Skeletal muscle tissue (tissue), 4 donors: ENCODE measurements around the gene GIPC2. TPM values are rescaled to one million over a fixed set of nuclear protein-coding genes. Genes with fewer than 3 reads are reported as not detected.

Source experiments
- H3K27ac ChIP-seq: one replicate; pipeline ENCODE4 v1.7.0; 2013; ENCODE audit warnings: mild to moderate bottlenecking, low read depth, low read length, inconsistent platforms
- H3K27me3 ChIP-seq, 3 donors: one replicate each; pipeline ENCODE4 v1.7.0; 2013; ENCODE audit warnings: low read length in 3 of 3; ENCODE audit not compliant: control insufficient read depth in 3 of 3, insufficient read depth in 3 of 3
- H3K36me3 ChIP-seq, 3 donors: one replicate each; pipeline ENCODE4 v1.7.0; 2013; ENCODE audit warnings: low read length in 3 of 3; ENCODE audit not compliant: control insufficient read depth in 3 of 3, insufficient read depth in 3 of 3
- H3K4me1 ChIP-seq, 3 donors: one replicate each; pipeline ENCODE4 v1.7.0; 2013; ENCODE audit warnings: low read length in 3 of 3, mild to moderate bottlenecking in 3 of 3; ENCODE audit not compliant: control insufficient read depth in 3 of 3, insufficient read depth in 3 of 3
- H3K4me3 ChIP-seq, 3 donors: one replicate each; pipeline ENCODE4 v1.7.0; 2013; ENCODE audit warnings: low read length in 3 of 3
- H3K9ac ChIP-seq, 3 donors: one replicate each; pipeline ENCODE4 v1.7.0; 2013; ENCODE audit warnings: low read length in 3 of 3, mild to moderate bottlenecking in 3 of 3, moderate library complexity in 2 of 3, low read depth in 1 of 3
- H3K9me3 ChIP-seq, 3 donors: one replicate each; pipeline ENCODE4 v1.7.0; 2013; ENCODE audit warnings: low read length in 3 of 3; ENCODE audit not compliant: control insufficient read depth in 3 of 3
- total RNA-seq: library from RNA; depleted of rRNA; stranded (reverse); fragments of >200 nt; gene quantifications from one replicate; pipeline ENCODE4 v1.2.3, GENCODE V29; 2014
- donor health status: Osteomylitis.

GIPC2 gene
- total RNA-seq, 1 donor from 2014 or later = 1.6 TPM

GRCh38 chr1:78035121-78035520, 10.6 kb upstream of the GIPC2 start:
- H3K27ac ChIP-seq = no peak overlapping the region
- no peaks in the 10 kb centered on the region for H3K36me3 ChIP-seq
- H3K9me3 ChIP-seq = no peaks in the 10 kb centered on the region

GRCh38 chr1:78036450-78036849, 9.3 kb upstream of the GIPC2 start:
- Histone ChIP-seq H3K4me3 (no peak overlapping the region), H3K27me3 (no peaks in the 10 kb centered on the region), H3K4me1 (peaks cover 0 to 11% (median 0%) of the 10 kb centered on the region in 3 donors), H3K36me3 (no peaks in the 10 kb centered on the region), H3K9me3 (no peaks in the 10 kb centered on the region), H3K27ac (no peak overlapping the region), H3K9ac (no peak overlapping the region)

More at GRCh38 chr1:78035121-78035520, 10.6 kb upstream of the GIPC2 start:
- no peak overlapping the region for H3K4me3 ChIP-seq
- H3K27me3 ChIP-seq = no peaks in the 10 kb centered on the region
- H3K4me1 ChIP-seq = peaks cover 0 to 11% (median 0%) of the 10 kb centered on the region in 3 donors
- no peak overlapping the region for H3K9ac ChIP-seq

- Histone ChIP-seq H3K36me3 (no peaks in the 10 kb centered on the region), H3K4me3 (no peak overlapping the region)
Observed at GRCh38 chr1:78038071-78038470, 7.7 kb upstream of the GIPC2 start.

GRCh38 chr1:78038491-78038939, 7.3 kb upstream of the GIPC2 start:
- Histone ChIP-seq H3K36me3 (no peaks in the 10 kb centered on the region), H3K27ac (no peak overlapping the region), H3K4me1 (peaks cover 0 to 7% (median 3%) of the 10 kb centered on the region in 3 donors), H3K27me3 (no peaks in the 10 kb centered on the region), H3K9ac (no peak overlapping the region), H3K9me3 (no peaks in the 10 kb centered on the region), H3K4me3 (no peak overlapping the region)

More at GRCh38 chr1:78038071-78038470, 7.7 kb upstream of the GIPC2 start:
- H3K9me3 ChIP-seq = no peaks in the 10 kb centered on the region
- H3K27ac ChIP-seq = no peak overlapping the region
- no peak overlapping the region for H3K9ac ChIP-seq
- H3K27me3 ChIP-seq = no peaks in the 10 kb centered on the region
- peaks cover 0 to 11% (median 0%) of the 10 kb centered on the region in 3 donors for H3K4me1 ChIP-seq

- H3K27me3 ChIP-seq = no peaks in the 10 kb centered on the region
- H3K36me3 ChIP-seq = no peaks in the 10 kb centered on the region
- H3K9me3 ChIP-seq = no peaks in the 10 kb centered on the region
- no peak overlapping the region for H3K9ac ChIP-seq
- no peak overlapping the region for H3K27ac ChIP-seq
- H3K4me1 ChIP-seq = peaks cover 5 to 12% (median 7%) of the 10 kb centered on the region in 3 donors
- no peak overlapping the region for H3K4me3 ChIP-seq
Observed at GRCh38 chr1:78040484-78041089, 5.2 kb upstream of the GIPC2 start.

- H3K27me3 ChIP-seq = no peaks in the 10 kb centered on the region
- H3K4me3 ChIP-seq = no peak overlapping the region
- peaks cover 10 to 26% (median 15%) of the 10 kb centered on the region in 3 donors for H3K4me1 ChIP-seq
- no peak overlapping the region for H3K27ac ChIP-seq
- H3K36me3 ChIP-seq = no peaks in the 10 kb centered on the region
- H3K9ac ChIP-seq = no peak overlapping the region
- H3K9me3 ChIP-seq = no peaks in the 10 kb centered on the region
Observed at GRCh38 chr1:78043436-78043835, 2.3 kb upstream of the GIPC2 start.

- peaks cover 10 to 33% (median 12%) of the 10 kb centered on the region in 3 donors for H3K4me1 ChIP-seq
- no peaks in the 10 kb centered on the region for H3K36me3 ChIP-seq
- no peaks in the 10 kb centered on the region for H3K27me3 ChIP-seq
- H3K27ac ChIP-seq = no peak overlapping the region
- peak overlapping the region in 2 of 3 donors; percentile 63 to 83 for H3K9ac ChIP-seq
- H3K4me3 ChIP-seq = peak overlapping the region; percentile 48 to 79 (median 69)
- no peaks in the 10 kb centered on the region for H3K9me3 ChIP-seq
Observed at GRCh38 chr1:78044796-78045562, 787 bp upstream of the GIPC2 start.

- Histone ChIP-seq H3K4me1 (peaks cover 10 to 33% (median 12%) of the 10 kb centered on the region in 3 donors), H3K36me3 (no peaks in the 10 kb centered on the region), H3K9ac (peak overlapping the region; percentile 63 to 83 (median 82)), H3K27ac (peak overlapping the region; percentile 43), H3K27me3 (no peaks in the 10 kb centered on the region), H3K9me3 (no peaks in the 10 kb centered on the region), H3K4me3 (peak overlapping the region; percentile 48 to 79 (median 69))
Observed at GRCh38 chr1:78045563-78045925, 222 bp upstream of the GIPC2 start.

GRCh38 chr1:78047106-78047505, 1.3 kb downstream of the GIPC2 start:
- H3K4me1 ChIP-seq = peaks cover 10 to 33% (median 14%) of the 10 kb centered on the region in 3 donors
- peak overlapping the region; percentile 43 for H3K27ac ChIP-seq
- peak overlapping the region; percentile 69 to 86 (median 79) for H3K4me3 ChIP-seq
- no peaks in the 10 kb centered on the region for H3K36me3 ChIP-seq
- no peaks in the 10 kb centered on the region for H3K9me3 ChIP-seq
- H3K9ac ChIP-seq = peak overlapping the region; percentile 63 to 83 (median 63)
- no peaks in the 10 kb centered on the region for H3K27me3 ChIP-seq

GRCh38 chr1:78047631-78048030, 1.9 kb downstream of the GIPC2 start:
- Histone ChIP-seq H3K36me3 (no peaks in the 10 kb centered on the region), H3K9ac (peak overlapping the region in 2 of 3 donors; percentile 63), H3K9me3 (no peaks in the 10 kb centered on the region), H3K4me3 (peak overlapping the region in 2 of 3 donors; percentile 69 to 86), H3K27me3 (no peaks in the 10 kb centered on the region), H3K4me1 (peaks cover 10 to 33% (median 16%) of the 10 kb centered on the region in 3 donors), H3K27ac (peak overlapping the region; percentile 43)
